ENCODE results near the gene CABP4. TPM values are rescaled to one million over a fixed set of nuclear protein-coding genes. Genes with fewer than 3 reads are reported as not detected.

Gene CABP4
- total RNA-seq, 1 experiment from 2014 or later: 2.5 TPM

- Histone ChIP-seq H3K9me3 (ENCODE audit: insufficient read depth, low read depth) (no peaks in the 10 kb centered on the region), H3K9me2 (ENCODE audit: insufficient read depth) (no peaks in the 10 kb centered on the region), H3K4me3 (peak within 1 kb of the TSS; percentile 95), H2AFZ (peak within 1 kb of the TSS; percentile 92), H3F3A (ENCODE audit: insufficient read depth, low read depth) (peaks cover 31% of the 10 kb centered on the region; the same call in 1 of the 2 replicates), H3K79me2 (ENCODE audit: low read depth) (peaks cover 21% of the 10 kb centered on the region), H3K4me1 (replicated peaks; ENCODE audit: insufficient read depth) (peaks cover 21% of the 10 kb centered on the region), H3K27me3 (ENCODE audit: insufficient read depth, low read depth) (no peaks in the 10 kb centered on the region), H3K36me3 (ENCODE audit: low read depth) (no peaks in the 10 kb centered on the region), H3K27ac (peak within 1 kb of the TSS; percentile 39), H3K4me2 (peak within 1 kb of the TSS; percentile 98), H4K20me1 (ENCODE audit: insufficient read depth) (no peaks in the 10 kb centered on the region)
- ChIA-PET CTCF (interaction anchor here (0.6 kb wide), 1 partner anchor 42 kb away, joined by 5 read pairs; no protein-coding TSS in a partner anchor), POLR2A (ENCODE audit: unreplicated experiment) (no interaction called here)
- no peak for TF ChIP-seq EZH2 (IDR thresholded peaks at IDR 0.05; ENCODE audit: low read depth)
- TF ChIP-seq CTCF (conservative IDR thresholded peaks at IDR 0.05): no peak
- peak; percentile 91 to 98 for DNase-seq
- TSS peak; percentile 61 for BruUV-seq (replicated peaks)
- intact Hi-C loops (cut with micrococcal nuclease; ENCODE audit: unreplicated experiment): loop anchor here (1.0 kb wide), 2 partner anchors 40 to 77 kb away; partner anchors contain the start of gene PITPNM1
Observed at GRCh38 chr11:67428052-67429001, 26.8 kb upstream of the CABP4 start, which contains the start of gene RPS6KB2. Gene RPS6KB2, plus strand, starts transcription at chr11:67428494. Its CDS starts 52 bp downstream, at chr11:67428546.

GRCh38 chr11:67429038-67429668 lies 26.0 kb upstream of the CABP4 start:
- POLR2A ChIA-PET (ENCODE audit: unreplicated experiment): interaction anchor here (0.6 kb wide), 1 partner anchor 44 kb away, joined by 3 read pairs; no protein-coding TSS in a partner anchor
- intact Hi-C loops (cut with micrococcal nuclease; ENCODE audit: unreplicated experiment): no loop called here
- H3K27me3 ChIP-seq (ENCODE audit: insufficient read depth, low read depth): no peaks in the 10 kb centered on the region
- peaks cover 31% of the 10 kb centered on the region; the same call in 1 of the 2 replicates for H3F3A ChIP-seq (ENCODE audit: insufficient read depth, low read depth)
- TF ChIP-seq EZH2 (IDR thresholded peaks at IDR 0.05; ENCODE audit: low read depth) (no peak), CTCF (conservative IDR thresholded peaks at IDR 0.05) (no peak)
- no peak for DNase-seq
- H3K36me3 ChIP-seq (ENCODE audit: low read depth): no peaks in the 10 kb centered on the region
- H3K4me3 ChIP-seq: peak overlapping the region; percentile 95
- H3K9me2 ChIP-seq (ENCODE audit: insufficient read depth): no peaks in the 10 kb centered on the region
- peaks cover 21% of the 10 kb centered on the region for H3K79me2 ChIP-seq (ENCODE audit: low read depth)
- peak overlapping the region; percentile 92 for H2AFZ ChIP-seq
- no peaks in the 10 kb centered on the region; the same call in 1 of the 2 replicates for H4K20me1 ChIP-seq (ENCODE audit: insufficient read depth)
- peaks cover 24% of the 10 kb centered on the region for H3K4me1 ChIP-seq (replicated peaks; ENCODE audit: insufficient read depth)
- no peak overlapping the region for H3K27ac ChIP-seq
- H3K9me3 ChIP-seq (ENCODE audit: insufficient read depth, low read depth): no peaks in the 10 kb centered on the region
- H3K4me2 ChIP-seq: peak overlapping the region; percentile 98
- CTCF ChIA-PET: interaction anchor here (0.6 kb wide), 3 partner anchors 43 to 76 kb away, joined by 3 to 5 read pairs (median 5); no protein-coding TSS in a partner anchor
- BruUV-seq (replicated peaks): no TSS peak

GRCh38 chr11:67429722-67430121 lies 25.4 kb upstream of the CABP4 start:
- TSS peak; percentile 33 for BruUV-seq (replicated peaks)
- TF ChIP-seq EZH2 (IDR thresholded peaks at IDR 0.05; ENCODE audit: low read depth): no peak
- no peak for TF ChIP-seq CTCF (conservative IDR thresholded peaks at IDR 0.05)
- peaks cover 24% of the 10 kb centered on the region for H3K4me1 ChIP-seq (replicated peaks; ENCODE audit: insufficient read depth)
- no peaks in the 10 kb centered on the region; the same call in 1 of the 2 replicates for H4K20me1 ChIP-seq (ENCODE audit: insufficient read depth)
- intact Hi-C loops (cut with micrococcal nuclease; ENCODE audit: unreplicated experiment): no loop called here
- H3K79me2 ChIP-seq (ENCODE audit: low read depth): peaks cover 21% of the 10 kb centered on the region
- no peaks in the 10 kb centered on the region for H3K9me2 ChIP-seq (ENCODE audit: insufficient read depth)
- no peaks in the 10 kb centered on the region for H3K27me3 ChIP-seq (ENCODE audit: insufficient read depth, low read depth)
- H3K27ac ChIP-seq: no peak overlapping the region
- peaks cover 31% of the 10 kb centered on the region; the same call in 1 of the 2 replicates for H3F3A ChIP-seq (ENCODE audit: insufficient read depth, low read depth)
- ChIA-PET CTCF (no interaction called here), POLR2A (ENCODE audit: unreplicated experiment) (interaction anchor here (0.6 kb wide), 1 partner anchor 45 kb away, joined by 3 read pairs; no protein-coding TSS in a partner anchor)
- peak overlapping the region; percentile 98 for H3K4me2 ChIP-seq
- no peaks in the 10 kb centered on the region for H3K9me3 ChIP-seq (ENCODE audit: insufficient read depth, low read depth)
- peak overlapping the region; percentile 95; the same call in 1 of the 2 replicates for H3K4me3 ChIP-seq
- no peaks in the 10 kb centered on the region for H3K36me3 ChIP-seq (ENCODE audit: low read depth)
- H2AFZ ChIP-seq: no peak overlapping the region
- no peak for DNase-seq
